ENCODE data around the gene ITPKB.

ITPKB gene

DNA sequence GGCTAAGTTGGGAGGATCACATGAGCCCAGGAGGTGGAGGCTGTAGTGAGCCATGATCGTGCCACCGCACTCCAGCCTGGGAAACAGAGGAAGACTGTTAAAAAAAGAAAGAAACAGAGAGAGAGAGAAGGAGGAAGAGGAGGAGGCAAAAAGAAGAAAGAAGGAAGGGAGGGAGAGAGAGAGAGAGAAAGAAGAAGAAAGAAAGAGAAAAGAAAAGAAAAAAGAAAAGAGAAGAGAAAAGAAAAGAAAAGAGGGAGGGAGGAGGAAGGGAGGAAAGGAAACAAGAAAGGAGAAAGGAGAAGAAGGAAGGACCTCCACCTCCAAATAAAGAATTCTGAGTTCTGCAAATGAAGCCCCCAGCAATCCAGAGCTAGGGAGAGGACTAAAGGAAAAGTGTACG, 108.5 kb downstream of the ITPKB start:
- Histone ChIP-seq H3K36me3 (ENCODE audit: insufficient read depth, low read length) (no peaks in the 10 kb centered on the region), H3K4me1 (ENCODE audit: insufficient read depth, low read length) (no peaks in the 10 kb centered on the region), H2AFZ (ENCODE audit: low read depth, low read length) (no peak overlapping the region), H3K4me3 (ENCODE audit: low read length) (no peak overlapping the region), H3K27me3 (ENCODE audit: insufficient read depth, low read length) (no peaks in the 10 kb centered on the region), H3K9me3 (ENCODE audit: low read length) (peaks cover 3% of the 10 kb centered on the region)

DNA sequence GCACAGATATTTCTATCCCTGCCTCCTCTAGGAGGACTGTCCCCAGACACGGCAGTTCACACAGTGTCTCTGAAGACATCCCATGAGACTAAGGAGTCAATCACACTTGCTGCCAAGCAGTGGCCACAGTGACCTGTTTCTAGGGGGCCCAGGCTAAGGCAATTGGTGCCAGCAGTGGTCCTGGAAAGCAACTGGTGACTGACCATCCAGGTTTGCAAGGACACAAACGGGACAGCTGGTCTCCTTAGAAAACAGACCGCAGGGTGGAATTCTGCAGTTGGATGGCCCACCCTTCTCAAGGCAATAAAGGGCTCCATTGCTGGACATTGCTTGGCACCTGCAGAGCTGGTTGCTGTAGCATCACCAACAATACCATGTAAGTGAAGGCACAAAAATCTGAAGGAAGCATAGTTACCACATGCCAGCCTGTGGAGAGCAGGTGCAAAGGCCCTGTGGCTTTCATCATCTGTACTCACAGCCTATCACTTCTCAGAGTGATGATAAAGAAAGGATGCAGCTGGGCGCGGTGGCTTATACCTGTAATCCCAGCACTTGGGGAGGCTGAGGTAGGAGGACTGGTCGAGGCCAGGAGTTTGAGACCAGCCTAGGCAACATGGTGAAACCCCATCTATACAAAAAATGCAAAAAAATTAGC, 109.1 kb downstream of the ITPKB start:
- Histone ChIP-seq H2AFZ (ENCODE audit: low read depth, low read length) (no peak overlapping the region), H3K4me3 (ENCODE audit: low read length) (no peak overlapping the region), H3K9me3 (ENCODE audit: low read length) (peaks cover 3% of the 10 kb centered on the region), H3K27me3 (ENCODE audit: insufficient read depth, low read length) (no peaks in the 10 kb centered on the region), H3K36me3 (ENCODE audit: insufficient read depth, low read length) (no peaks in the 10 kb centered on the region), H3K4me1 (ENCODE audit: insufficient read depth, low read length) (no peaks in the 10 kb centered on the region)

DNA sequence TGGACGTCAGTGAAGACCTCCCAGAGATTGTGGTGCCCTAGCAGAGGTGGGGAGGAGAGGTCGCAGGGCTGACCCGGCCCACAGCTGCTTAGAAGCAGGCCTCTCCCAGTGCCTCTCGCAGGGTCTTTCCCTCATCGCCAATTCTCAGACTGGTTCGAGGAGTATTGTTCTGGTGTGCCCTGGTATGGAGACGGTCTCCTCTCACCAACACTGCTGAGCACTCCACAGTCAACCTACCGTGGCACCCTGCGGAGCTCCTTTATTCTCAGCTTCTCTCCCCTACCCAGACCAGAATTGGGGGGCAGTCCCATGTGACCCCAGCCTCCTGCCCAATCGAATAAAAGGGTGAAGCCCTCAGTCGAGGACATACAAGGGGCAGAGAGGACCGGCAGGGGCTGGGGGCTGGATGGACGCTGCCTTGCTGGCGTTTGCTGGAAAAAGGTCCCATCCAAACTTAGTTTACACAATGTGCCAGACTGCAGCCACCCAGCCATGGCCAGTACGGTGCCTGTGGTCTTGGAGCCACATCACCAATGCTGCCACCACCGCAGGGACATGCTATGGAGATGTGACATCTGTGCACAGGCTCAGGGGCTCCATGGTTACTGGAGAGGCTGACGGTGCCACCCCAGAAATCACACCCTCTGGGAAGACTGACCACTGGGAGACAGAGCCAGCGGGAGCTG, 109.7 kb downstream of the ITPKB start:
- Histone ChIP-seq H3K36me3 (ENCODE audit: insufficient read depth, low read length) (no peaks in the 10 kb centered on the region), H3K9me3 (ENCODE audit: low read length) (peaks cover 3% of the 10 kb centered on the region), H2AFZ (ENCODE audit: low read depth, low read length) (no peak overlapping the region), H3K27me3 (ENCODE audit: insufficient read depth, low read length) (no peaks in the 10 kb centered on the region), H3K4me1 (ENCODE audit: insufficient read depth, low read length) (no peaks in the 10 kb centered on the region), H3K4me3 (ENCODE audit: low read length) (no peak overlapping the region)

DNA sequence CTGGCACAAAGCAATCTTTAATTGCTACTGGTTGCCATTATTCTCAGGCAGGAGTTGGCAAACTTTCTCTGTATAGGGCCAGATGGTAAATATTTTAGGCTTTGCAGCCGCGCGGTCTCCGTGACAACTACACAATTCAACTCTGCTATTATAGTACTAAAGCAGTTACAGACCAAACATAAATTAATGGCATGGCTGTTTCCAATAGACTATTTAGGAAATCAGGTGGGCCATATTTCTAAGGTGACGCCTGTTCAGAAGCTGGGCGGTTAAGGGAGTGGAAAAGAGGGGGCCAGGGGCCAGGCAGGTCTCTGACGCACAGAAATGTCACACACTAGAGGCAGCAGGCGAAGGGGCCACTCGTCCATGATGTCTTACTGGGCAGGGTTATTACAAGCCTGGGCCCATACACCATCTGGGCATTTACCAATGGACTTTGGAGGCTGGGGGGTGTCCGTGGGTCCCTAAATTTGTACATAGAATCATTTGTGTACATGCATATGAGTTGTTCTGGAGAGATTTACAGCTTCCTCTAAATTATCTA, 110.4 kb downstream of the ITPKB start:
- H2AFZ ChIP-seq (ENCODE audit: low read depth, low read length): no peak overlapping the region
- H3K27me3 ChIP-seq (ENCODE audit: insufficient read depth, low read length): no peaks in the 10 kb centered on the region
- H3K9me3 ChIP-seq (ENCODE audit: low read length): peaks cover 3% of the 10 kb centered on the region
- H3K4me3 ChIP-seq (ENCODE audit: low read length): no peak overlapping the region
- H3K36me3 ChIP-seq (ENCODE audit: insufficient read depth, low read length): no peaks in the 10 kb centered on the region
- no peaks in the 10 kb centered on the region for H3K4me1 ChIP-seq (ENCODE audit: insufficient read depth, low read length)

DNA sequence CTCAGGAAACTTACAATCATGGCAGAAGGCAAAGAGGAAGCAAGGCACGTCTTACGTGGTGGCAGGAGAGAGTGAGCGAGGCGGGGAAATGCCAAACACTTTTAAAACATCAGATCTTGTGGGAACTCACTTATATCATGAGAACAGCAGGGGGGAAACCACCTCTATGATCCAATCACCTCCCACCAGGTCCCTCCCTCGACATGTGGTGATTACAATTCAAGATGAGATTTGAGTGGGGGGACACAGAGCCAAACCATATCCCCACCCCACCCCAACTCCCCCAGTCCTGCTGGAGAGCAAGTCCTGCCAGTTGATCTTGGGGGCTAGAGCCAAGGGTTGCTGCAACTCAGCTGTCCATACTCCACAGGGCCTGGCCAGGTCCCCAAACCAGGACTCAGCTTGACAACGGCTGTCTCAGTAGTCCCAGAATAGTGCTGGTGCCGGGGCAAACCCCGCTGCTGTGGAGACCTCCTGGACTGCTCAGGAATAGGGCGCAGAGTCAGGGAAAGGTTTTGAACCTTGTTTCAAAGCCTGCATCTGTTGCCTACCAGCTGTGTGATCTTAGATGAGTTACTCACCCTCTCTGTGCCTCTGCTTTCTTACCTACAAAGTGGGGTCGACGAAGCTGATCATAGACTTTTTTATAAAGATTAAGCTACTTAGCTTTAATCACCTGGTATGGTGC, 111.0 kb downstream of the ITPKB start:
- peaks cover 3% of the 10 kb centered on the region for H3K9me3 ChIP-seq (ENCODE audit: low read length)
- no peaks in the 10 kb centered on the region for H3K27me3 ChIP-seq (ENCODE audit: insufficient read depth, low read length)
- no peak overlapping the region for H2AFZ ChIP-seq (ENCODE audit: low read depth, low read length)
- no peaks in the 10 kb centered on the region for H3K36me3 ChIP-seq (ENCODE audit: insufficient read depth, low read length)
- H3K4me3 ChIP-seq (ENCODE audit: low read length): no peak overlapping the region
- H3K4me1 ChIP-seq (ENCODE audit: insufficient read depth, low read length): no peaks in the 10 kb centered on the region

DNA sequence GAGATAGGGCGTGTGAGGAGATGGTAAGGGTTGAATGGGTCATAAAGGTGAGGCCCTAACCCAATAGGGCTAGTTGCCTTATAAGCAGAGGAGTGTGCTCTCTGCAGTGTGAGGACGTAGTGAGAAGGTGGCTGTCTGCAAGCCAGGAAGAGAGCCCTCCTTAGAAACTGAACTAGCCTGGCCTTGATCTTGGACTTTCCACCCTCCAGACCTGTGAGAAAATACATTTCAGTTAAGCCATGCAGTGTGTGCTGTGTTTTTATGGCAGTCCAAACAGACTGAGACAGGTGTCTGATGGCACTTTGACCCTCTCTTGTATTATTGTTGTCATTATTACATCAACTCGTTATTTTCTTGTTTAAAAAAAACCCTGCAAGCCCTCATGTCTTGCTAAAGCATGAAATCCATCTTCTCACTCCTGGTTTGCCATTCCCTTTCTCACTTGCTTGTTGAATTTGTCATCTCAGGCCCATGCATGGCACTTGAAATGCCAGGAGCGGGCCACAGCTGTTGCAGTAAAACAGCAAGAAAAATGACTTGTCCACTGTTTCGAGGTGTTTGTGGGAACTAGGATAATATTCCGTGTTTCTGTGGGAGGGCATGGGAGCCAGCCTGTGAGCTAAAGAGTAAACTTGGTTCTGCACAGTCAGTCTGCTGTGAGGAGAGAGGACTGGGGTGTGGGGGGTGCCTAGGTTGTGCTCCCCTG, 111.9 kb downstream of the ITPKB start:
- Histone ChIP-seq H3K9me3 (ENCODE audit: low read length) (peaks cover 3% of the 10 kb centered on the region), H3K4me3 (ENCODE audit: low read length) (no peak overlapping the region), H2AFZ (ENCODE audit: low read depth, low read length) (no peak overlapping the region), H3K4me1 (ENCODE audit: insufficient read depth, low read length) (no peaks in the 10 kb centered on the region), H3K36me3 (ENCODE audit: insufficient read depth, low read length) (no peaks in the 10 kb centered on the region), H3K27me3 (ENCODE audit: insufficient read depth, low read length) (no peaks in the 10 kb centered on the region)

DNA sequence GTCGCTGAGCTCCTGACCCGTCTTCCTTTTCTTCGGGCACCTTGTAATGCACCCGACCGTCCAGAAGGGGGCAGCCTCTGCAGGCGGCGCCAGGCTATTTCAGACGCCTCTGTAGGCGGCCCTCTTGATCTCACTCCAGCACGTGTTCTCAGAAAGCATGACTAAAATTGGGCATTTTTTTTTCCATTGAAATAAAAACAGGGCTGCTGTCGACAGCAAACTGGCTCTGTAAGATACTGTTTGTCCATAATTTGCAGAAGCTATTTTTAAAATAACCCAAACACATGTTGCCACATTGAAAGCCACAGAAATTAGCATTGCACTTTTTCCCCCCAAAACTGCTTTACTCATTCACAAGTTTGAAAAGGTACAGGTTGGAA, 112.5 kb downstream of the ITPKB start:
- Histone ChIP-seq H2AFZ (ENCODE audit: low read depth, low read length) (no peak overlapping the region), H3K36me3 (ENCODE audit: insufficient read depth, low read length) (no peaks in the 10 kb centered on the region), H3K27me3 (ENCODE audit: insufficient read depth, low read length) (no peaks in the 10 kb centered on the region), H3K9me3 (ENCODE audit: low read length) (peaks cover 3% of the 10 kb centered on the region), H3K4me1 (ENCODE audit: insufficient read depth, low read length) (no peaks in the 10 kb centered on the region), H3K4me3 (ENCODE audit: low read length) (no peak overlapping the region)

DNA sequence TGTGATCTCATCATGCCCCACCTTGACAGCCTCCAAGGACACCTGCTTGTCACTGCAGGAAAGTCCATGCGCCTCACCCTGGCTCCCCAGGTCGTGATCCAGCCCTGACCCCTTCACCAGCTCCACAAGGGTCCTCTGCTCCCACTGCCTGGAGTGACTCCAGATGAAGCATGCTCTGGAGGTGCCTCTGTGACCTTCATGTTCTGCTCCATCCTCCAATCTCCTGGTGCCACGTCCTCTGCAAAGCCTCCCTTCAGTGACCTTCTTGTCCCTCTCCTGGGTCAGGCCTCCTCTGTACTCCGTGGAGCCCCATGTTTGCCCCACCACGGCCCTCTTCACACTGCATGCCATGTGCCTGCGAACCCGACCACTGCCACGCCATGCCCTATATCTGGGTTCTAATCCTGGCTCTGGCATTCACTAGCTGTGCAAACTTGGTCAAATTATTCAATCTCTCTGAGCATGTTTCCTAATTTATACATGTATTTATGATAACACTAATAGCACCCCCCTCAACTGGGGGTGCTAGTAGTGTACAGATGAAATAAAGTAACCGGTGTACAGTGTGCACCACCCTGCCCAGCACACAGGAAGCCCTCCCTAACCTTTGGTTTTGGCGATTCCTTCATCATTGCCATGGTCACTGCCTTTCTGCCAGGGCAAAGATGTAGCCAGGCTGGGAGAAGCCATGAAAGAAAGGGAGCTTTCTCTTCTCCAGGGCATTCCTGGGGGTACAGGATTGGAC, 113.1 kb downstream of the ITPKB start:
- H3K4me3 ChIP-seq (ENCODE audit: low read length): no peak overlapping the region
- H3K27me3 ChIP-seq (ENCODE audit: insufficient read depth, low read length): no peaks in the 10 kb centered on the region
- H3K36me3 ChIP-seq (ENCODE audit: insufficient read depth, low read length): no peaks in the 10 kb centered on the region
- peaks cover 3% of the 10 kb centered on the region for H3K9me3 ChIP-seq (ENCODE audit: low read length)
- no peak overlapping the region for H2AFZ ChIP-seq (ENCODE audit: low read depth, low read length)
- no peaks in the 10 kb centered on the region for H3K4me1 ChIP-seq (ENCODE audit: insufficient read depth, low read length)

DNA sequence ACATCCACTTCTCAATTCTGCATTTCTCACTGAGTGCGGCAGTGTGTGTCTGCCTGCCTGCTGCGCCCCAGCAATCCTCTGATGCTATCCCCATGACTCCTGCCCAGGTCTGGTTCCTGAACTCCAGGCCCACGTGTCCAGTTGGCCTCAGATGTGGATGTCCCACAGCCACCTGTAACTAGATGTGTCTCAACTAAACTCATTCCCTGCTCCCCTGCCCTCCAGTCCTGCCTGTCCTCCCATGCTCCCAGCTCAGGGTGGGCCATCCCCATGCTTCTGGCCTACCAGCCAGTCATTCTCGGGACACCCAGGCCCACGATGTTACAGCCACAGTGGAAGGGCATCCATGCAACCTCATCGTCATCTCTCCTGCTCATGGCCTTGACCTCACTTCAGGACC, 113.8 kb downstream of the ITPKB start:
- Histone ChIP-seq H3K27me3 (ENCODE audit: insufficient read depth, low read length) (no peaks in the 10 kb centered on the region), H3K4me1 (ENCODE audit: insufficient read depth, low read length) (no peaks in the 10 kb centered on the region), H3K4me3 (ENCODE audit: low read length) (no peak overlapping the region), H3K36me3 (ENCODE audit: insufficient read depth, low read length) (no peaks in the 10 kb centered on the region), H2AFZ (ENCODE audit: low read depth, low read length) (no peak overlapping the region), H3K9me3 (ENCODE audit: low read length) (peaks cover 3% of the 10 kb centered on the region)

DNA sequence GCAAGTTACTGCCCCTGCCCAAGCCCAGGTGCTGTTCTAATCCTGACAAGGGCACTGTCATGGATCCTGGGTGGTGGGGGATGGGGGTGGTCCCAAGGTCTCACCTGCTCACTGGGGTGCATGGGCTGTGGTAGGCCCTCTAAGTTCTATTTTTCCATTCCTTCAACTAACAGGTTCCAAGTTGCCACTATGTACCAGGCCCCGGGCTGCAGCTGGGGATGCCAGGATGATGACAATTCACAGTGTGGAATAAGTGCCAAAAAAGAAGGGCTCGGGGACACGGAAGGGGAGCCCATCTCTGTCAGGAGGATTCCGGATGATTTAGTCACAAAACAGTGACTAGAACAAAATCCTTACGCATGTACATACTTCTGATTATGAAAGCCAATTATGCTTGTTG, 114.6 kb downstream of the ITPKB start:
- Histone ChIP-seq H3K9me3 (ENCODE audit: low read length) (peaks cover 3% of the 10 kb centered on the region), H2AFZ (ENCODE audit: low read depth, low read length) (no peak overlapping the region), H3K4me1 (ENCODE audit: insufficient read depth, low read length) (no peaks in the 10 kb centered on the region)

DNA sequence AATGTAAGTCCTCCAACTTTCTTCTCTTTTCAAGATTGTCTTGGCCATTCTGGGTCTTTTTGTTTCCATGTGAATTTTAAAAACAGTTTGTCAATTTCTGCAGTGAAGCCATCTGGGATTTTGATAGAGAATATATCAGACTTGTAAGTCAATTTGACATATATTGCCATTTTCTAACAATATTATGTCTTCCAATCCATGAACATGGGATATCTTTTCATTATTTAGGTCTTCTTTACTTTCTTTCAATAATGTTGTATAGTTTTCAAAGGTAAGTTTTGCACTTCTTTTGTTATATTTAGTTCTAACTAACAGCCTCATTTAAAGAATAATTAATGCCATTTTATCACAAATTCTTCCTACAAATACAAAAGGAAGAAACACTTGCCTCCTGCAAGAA, 117.1 kb downstream of the ITPKB start:
- Histone ChIP-seq H3K4me3 (ENCODE audit: low read length) (no peak overlapping the region), H3K9me3 (ENCODE audit: low read length) (peaks cover 3% of the 10 kb centered on the region), H3K4me1 (ENCODE audit: insufficient read depth, low read length) (no peaks in the 10 kb centered on the region), H3K36me3 (ENCODE audit: insufficient read depth, low read length) (no peaks in the 10 kb centered on the region), H2AFZ (ENCODE audit: low read depth, low read length) (no peak overlapping the region), H3K27me3 (ENCODE audit: insufficient read depth, low read length) (no peaks in the 10 kb centered on the region)

More for the DNA sequence above, 114.6 kb downstream of the ITPKB start:
- H3K36me3 ChIP-seq (ENCODE audit: insufficient read depth, low read length): no peaks in the 10 kb centered on the region
- H3K27me3 ChIP-seq (ENCODE audit: insufficient read depth, low read length): no peaks in the 10 kb centered on the region
- H3K4me3 ChIP-seq (ENCODE audit: low read length): no peak overlapping the region

DNA sequence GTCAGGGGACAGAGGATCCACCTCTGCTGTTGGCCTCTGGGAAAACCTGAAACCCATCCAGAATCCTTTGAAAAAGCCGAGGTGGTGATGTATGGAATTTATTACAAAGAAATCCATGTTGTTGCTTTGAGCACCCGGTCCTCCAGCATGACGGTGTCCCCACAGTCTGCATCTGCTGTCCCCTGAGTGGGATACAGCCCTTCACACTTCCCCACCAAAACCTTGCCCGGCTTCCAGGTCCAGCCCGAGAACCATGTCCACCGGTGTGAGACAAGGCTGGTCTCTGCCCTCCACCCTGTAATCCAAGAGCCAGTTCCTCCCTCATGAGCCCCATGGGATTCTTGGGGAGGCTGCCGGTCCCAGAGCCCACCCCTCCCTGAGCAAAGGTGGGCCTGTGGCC, 120.1 kb downstream of the ITPKB start:
- no peaks in the 10 kb centered on the region for H3K36me3 ChIP-seq (ENCODE audit: insufficient read depth, low read length)
- no peak overlapping the region for H2AFZ ChIP-seq (ENCODE audit: low read depth, low read length)
- no peaks in the 10 kb centered on the region for H3K27me3 ChIP-seq (ENCODE audit: insufficient read depth, low read length)
- H3K9me3 ChIP-seq (ENCODE audit: low read length): peaks cover 2% of the 10 kb centered on the region
- no peaks in the 10 kb centered on the region for H3K4me1 ChIP-seq (ENCODE audit: insufficient read depth, low read length)
- no peak overlapping the region for H3K4me3 ChIP-seq (ENCODE audit: low read length)
